Stimulated activated CD4-positive, alpha-beta T cell treated with anti-CD3 and anti-CD28 coated beads, Interleukin-2, amount 100 ng/mL, for 24 hours (primary cell): ENCODE results near the gene NCOA7.
"Not testable (repeated sequence)": the region's sequence is repeated elsewhere in the genome, so short reads cannot be mapped to it uniquely, and the experiment has no call there.

Experiments used
- DNase-seq, 2 donors: peaks; one replicate each; pipeline ENCODE4 v3.0.0-alpha.2; 2020

NCOA7 gene

DNA sequence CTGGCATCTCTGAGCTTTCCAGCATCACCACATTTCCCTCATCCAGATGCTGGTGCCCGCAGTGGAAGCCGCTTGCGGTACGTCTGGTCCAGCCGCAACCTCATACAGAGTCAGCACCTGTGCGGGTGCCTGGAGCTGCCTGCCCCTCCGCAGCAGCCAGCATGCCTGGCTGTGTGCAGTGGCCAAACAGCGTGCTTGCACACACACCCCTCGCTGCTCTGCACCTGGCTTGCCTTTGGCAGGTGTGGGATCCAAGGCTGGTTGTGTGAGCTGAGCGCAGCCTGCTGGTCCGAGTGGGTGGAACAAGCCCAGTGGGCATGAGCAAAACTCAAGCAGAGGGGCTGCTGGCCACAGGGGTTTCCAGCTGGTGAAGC, 162.7 kb downstream of the NCOA7 start:
- no peak for DNase-seq

DNA sequence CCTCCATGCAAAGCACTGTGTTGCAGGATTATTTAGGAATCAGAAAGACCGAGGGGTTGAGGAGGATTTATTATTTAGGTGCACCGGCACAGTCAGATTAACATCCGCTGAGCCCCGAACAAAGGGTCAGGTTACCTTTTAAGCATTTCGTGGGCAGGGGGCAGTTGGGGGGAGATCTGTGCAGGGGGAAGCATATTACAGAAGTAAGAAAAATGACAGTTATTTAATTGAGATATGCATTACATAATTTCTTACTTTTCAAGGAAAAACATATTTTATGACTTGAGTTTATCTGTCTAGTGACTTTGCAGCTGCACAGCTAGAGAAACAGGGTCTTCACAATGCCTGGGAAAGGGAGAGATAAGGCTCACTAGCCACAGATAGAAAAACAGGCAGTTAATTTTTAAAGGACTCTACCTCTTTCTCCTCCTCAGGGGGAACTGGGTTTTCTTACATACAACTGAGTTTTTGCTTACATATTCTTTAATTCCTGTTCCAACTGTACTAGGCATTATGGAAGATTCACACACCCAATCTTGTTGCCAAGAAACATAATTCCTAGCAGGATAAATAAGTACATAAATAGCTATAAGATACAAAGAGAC, 164.1 kb downstream of the NCOA7 start:
- no peak for DNase-seq

DNA sequence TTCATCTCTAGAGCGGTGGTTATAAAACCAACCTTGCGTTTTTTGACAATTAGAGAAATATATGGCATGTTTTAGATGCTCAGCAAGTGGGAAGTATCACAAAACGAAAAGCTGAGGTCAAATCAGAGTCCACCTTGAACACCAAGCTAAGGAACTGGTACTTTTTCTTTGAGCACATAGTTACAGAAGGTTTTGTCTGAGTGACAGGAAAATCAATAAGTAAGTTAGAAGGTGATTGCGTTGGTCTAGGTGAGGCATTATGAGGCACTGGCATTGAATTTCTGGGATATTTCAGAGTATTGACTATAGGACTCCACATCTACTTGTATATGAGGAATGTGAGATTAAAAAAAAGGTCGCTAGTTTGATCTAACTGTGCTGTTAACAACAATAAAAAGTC, 165.2 kb downstream of the NCOA7 start:
- no peak for DNase-seq

DNA sequence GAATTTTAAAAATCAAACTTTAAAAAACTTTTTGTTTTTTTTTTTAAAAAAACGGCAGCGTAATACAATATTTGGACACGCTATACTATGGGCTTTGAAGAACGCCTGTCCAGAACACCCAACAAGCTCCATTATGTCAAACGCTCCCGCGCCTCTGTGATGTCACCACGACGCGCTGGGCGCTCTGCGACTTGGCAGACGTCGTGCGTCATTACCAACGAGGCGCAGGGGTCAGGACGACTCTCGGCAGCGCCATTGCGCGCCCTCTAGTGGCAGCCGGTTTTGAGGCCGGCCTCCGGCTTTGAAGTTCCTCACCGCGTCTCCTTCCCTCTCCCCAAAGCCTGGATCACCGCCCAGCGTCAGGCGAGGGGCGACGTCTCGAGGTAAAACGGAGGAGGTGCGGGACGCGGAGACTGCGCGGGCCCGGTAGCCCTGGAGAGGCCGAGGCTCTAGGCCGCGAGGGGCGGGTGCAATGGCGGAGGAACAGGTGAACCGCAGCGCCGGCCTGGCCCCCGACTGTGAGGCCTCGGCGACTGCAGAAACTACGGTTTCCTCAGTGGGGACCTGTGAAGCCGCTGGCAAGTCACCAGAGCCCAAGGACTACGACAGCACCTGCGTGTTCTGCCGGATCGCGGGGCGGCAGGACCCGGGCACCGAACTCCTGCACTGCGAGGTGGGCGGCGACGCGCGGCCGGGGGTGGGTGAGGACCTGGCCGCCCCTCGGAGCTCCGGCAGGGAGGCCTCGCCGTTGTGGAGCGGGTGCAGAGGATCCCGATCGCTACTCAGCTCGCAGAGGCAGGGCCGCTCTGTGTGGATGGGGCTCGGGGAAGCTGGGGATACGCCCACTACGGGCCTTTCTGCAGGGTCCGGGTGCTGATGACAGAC, 166.0 kb downstream of the NCOA7 start, which contains the start of gene HINT3:
Gene HINT3 (plus strand): TSS at position 265 of the 885 bp plus-strand sequence. CDS start 208 bp downstream, at position 473.
- peak; percentile 99 to 100 for DNase-seq

DNA sequence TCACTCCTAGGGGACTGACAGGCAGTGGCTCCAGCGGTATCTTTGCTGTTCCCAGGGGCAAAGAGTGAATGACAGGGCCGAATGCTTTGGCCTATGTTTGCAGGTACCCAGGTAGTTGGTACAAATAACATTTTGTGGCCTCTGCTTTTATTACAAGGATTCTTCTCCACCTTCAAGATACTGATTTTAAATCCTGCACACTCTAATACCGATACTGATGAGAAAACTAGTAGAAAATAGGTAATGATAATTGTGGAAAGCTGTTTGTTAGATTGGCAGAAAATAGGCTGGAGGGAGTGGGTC, 166.6 kb downstream of the NCOA7 start:
- DNase-seq, result no peak

DNA sequence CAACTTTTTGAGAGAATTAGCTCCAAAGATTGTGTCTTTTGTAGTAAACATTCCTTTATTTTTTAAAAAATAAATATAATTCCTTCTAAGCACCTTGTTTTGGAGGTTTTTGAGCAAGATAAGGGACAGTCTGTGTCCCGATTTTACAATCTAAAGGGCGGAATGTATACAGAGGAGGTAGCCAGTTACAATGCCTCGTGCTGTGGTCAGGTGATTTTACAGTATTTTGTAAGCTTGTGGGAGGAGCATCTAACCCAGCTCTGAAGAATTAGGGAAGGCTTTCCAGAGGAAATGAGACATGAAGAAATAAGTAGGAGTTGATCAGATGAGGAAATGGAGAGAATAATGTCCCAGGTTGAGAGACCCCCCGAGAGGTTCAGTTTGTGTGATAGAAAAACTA, 167.1 kb downstream of the NCOA7 start:
- DNase-seq, result no peak

DNA sequence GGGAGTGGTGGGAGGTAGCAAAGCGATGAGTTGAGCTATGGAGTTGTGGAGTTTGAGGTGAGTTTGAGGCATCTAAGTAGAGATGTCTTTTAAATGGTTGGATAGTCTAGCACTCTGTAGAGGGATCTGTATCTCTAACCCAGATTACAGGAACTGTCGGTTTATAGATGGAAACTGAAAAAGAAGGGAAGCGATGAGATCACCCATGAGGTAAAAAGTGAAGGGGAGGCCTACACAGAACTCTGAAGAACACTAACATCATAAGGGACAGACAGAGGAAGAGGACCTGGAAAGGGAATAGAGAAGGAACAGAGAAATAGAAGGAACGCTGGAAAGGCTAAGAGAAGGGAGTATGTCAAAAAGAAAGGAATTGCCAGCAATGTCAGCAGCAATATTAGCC, 168.3 kb downstream of the NCOA7 start:
- no peak for DNase-seq

DNA sequence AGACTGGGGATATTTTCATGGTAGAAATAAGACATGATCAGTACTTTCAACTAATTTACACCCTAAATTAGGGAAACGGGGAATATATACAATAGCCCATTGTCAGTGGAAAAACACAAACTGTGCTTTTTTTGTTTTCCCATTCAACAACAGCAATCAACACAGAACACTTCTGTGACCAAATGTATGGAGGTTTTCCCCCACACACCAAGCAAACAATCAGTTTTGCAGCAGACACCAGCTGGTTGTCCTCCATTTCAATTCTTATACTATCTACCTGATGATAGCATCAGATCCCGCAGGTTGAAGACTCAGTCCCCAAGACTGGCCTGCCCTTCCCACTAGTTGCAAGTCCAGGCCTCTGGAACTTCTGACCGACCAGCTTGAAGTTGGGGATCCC, 170.4 kb downstream of the NCOA7 start:
- no peak for DNase-seq

DNA sequence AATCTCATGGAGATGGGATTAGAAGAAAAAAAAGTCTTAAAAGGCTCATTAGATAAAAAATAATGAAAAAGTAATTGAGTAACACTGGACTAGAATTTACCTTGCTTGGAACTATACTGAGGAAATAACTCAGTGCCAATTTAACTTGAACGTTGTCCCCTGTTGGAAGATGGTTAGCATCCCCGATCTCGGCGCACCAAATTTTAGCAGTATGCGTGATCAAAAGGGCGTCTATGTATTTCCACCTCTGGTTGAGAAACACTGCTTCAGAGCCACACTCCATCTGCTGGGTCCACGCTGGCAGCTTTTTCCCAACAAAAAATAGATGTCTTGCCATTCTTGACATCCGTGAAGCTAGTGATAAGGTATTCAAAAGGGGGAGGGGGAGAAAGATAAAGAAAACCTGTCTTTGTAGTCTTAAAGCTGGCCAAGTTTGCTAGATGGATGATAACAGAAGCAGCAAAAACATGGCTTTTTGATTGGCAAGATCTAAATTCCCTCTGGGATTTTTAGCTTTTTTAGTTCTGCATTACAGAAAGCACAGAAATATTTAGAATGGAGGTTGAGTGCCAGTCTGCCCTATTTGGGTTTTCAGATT, 172.2 kb downstream of the NCOA7 start:
- no peak for DNase-seq

DNA sequence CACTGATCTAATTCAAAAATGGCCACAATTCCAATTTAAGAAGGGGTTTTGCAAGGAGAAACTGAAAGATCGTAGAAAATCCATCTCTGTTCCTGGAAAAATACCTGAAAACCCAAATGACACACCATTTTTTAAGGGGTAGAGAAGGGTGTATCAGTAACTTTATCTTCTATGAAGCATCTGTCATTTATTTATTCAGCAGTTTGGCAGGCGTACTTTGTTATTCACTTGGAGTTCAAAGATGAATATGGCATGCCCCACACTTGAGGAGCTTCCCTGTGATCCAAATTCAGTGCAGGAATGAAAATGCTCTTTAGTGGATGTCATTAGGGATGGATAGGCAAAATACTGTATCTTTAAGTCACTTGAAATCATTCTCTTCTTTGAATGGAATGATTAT, 173.1 kb downstream of the NCOA7 start:
- DNase-seq, result no peak

DNA sequence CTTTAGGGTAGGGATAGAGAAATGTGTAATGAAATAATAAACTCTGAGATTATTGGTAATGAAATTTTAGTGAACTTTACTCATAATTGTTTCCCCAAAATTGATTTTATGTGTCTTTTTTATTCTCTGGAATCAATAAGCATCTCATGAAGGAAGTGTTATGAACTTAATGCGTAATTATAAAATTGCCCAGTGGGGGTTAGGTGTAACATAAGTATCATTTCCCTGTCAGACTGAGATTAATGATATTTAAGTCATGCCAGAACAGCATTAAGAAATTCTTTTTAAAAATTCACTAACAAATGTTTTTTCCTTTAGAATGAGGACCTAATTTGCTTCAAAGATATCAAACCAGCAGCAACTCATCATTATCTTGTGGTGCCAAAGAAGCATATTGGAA, 175.8 kb downstream of the NCOA7 start:
- DNase-seq, result no peak

DNA sequence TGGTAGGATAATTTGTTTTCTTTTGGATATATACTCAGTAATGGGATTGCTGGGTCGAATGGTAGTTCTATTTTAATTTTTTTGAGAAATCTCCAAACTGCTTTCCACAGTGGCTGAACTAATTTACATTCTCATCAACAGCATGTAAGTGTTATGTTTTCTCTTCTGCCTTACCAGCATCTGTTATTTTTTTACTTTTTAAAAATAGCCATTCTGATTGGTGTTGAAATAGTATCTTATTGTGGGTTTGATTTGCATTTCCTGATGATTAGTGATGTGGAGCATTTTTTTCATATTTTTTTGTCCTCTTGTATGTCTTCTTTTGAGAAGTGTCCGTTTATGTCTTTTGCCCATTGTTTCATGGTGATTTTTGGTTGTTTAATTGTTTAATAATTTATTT, 177.7 kb downstream of the NCOA7 start:
- no peak for DNase-seq

DNA sequence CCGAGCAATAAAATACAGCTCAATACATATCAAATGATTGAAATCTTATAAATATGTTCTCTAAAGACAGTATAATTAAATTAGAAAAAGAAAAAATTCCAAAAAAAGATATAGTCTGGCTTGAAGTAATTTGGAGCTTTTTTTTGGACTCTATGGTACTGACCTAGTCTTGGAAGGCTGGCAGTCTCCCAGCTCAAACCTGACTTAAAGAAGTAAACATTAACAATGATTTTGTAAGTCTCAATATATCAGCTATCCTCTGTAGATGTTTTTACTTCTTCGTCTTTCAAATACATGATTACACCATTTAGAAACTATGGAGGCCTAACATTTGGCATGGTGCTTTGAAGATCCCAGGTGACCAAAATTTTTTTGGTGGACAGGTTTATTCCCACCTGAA, 180.0 kb downstream of the NCOA7 start:
- DNase-seq, result no peak

DNA sequence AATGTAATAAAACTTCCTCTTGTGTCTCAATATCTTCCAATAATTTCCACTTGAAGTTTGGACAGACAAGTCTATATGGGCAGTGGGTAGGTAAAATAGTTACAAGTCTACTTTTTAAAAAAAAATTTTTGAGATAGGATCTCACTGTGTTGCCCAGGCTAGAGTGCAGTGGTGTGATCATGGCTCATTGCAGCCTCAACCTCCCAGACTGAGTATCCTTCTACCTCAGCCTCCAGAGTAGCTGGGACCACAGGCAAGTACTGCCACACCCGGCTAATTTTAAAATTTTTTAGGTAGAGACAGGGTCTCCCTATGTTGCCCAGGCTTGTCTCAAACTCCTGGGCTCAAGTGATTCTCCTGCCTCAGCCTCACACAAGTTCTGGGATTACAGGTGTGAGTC, 181.7 kb downstream of the NCOA7 start:
- not testable (repeated sequence) for DNase-seq

DNA sequence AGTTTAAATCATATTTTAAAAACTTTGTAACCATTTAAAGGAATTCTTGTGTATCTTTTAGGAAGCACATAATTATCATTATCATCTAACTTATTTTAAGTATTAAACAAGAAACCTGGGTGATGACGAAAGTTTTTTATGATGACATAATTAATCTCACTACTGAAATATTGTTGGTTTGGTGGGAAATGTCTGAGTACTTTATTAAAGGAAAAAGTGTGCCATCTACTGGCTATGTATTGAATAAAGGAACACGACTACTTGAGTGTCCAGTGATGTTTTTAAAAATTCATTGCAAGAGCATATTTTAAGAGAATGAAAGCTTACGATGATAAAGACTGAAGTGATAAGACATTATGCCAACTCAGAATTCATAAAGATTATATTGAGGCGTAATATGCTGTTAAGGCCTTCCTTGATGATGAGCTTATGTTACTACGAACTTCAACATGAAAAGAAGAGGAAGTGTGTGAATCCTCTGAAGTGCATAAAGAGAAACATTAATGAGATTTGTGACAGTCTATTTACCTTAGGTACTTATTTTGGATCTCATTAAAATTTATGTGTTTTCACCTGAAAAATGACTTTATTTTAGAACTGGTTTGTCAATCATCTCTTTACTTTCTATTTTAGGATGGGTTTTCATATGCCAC, 183.6 kb downstream of the NCOA7 start:
- no peak for DNase-seq

DNA sequence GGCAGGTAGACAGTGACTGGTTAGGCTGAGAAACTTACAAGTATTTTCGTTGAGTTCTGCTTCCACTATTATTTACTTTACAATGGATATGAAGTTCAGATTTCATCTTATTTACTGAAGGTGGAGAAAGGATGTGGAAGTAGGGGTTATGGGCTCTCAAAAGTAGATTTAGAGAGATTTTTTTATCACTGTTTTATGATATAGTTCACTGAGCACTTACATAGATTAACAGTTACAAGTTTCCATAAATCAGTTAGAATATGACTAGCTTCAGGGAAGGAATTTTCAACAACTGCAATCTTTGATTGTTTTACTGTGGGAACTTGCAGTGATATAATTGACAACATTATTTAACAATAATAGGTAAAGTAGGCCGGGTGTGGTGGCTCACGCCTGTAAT, 188.3 kb downstream of the NCOA7 start:
- DNase-seq, result no peak
